ENCODE results near the gene ADAD2. TPM values are rescaled to one million over a fixed set of nuclear protein-coding genes. Genes with fewer than 3 reads are reported as not detected.

ADAD2 gene
- total and polyA plus RNA-seq, 2 of the 4 experiments (the other 2 are of a cell fraction) = not detected

DNA sequence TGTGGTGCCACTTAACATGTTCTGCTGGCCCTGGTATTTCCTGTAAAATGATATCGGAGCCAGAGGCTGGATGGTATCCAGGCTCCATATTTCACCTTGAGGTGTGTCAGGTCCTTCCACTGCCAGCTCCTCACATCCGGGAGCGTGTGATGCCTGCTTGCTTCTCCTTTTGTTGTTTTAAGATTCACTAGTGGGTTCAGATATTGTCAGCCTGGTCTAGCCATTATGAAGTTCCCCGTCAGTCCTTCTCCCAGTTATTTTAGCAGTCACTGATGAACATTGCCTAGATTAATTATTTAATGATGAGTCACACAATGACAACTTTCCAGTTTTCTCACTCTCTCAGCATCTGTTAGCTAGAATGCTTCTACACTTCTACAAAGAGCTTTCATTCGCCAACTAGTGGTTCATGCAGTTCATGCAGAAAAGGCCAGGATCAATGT, 34.6 kb upstream of the ADAD2 start:
- in situ Hi-C loops (cut with MboI; ENCODE audit: low sequenced_read_pairs) = no loop called here
- H3K4me1 ChIP-seq (ENCODE audit: control insufficient read depth, insufficient read depth, low read length) = no peaks in the 10 kb centered on the region

More for the DNA sequence above, 34.6 kb upstream of the ADAD2 start:
- Histone ChIP-seq H3K79me1 (ENCODE audit: low read depth in 1 of 2, low read length in 2 of 2) (no peaks in the 10 kb centered on the region), H2BK120ac (ENCODE audit: low read depth, low read length) (no peak overlapping the region), H3K4me3 (ENCODE audit: insufficient read depth, low read depth, low read length) (no peak overlapping the region), H3K56ac (ENCODE audit: extremely low read depth, insufficient read depth, low read length) (no peak overlapping the region), H3K14ac (replicated peaks; ENCODE audit: low read depth, low read length) (no peak overlapping the region), H2AK9ac (replicated peaks; ENCODE audit: low read depth, low read length, poor library complexity) (no peak overlapping the region), H3K27me3 (ENCODE audit: control insufficient read depth, insufficient read depth, low read length) (peaks cover 31% of the 10 kb centered on the region), H3K27ac (ENCODE audit: insufficient read depth, low read length) (no peak overlapping the region), H3K4ac (ENCODE audit: low read depth, low read length) (no peak overlapping the region), H4K91ac (ENCODE audit: insufficient read depth, low read depth, low read length) (no peak overlapping the region), H3K36me3 (ENCODE audit: control insufficient read depth, insufficient read depth, low read length) (no peaks in the 10 kb centered on the region), H2BK5ac (ENCODE audit: low read depth, low read length, poor library complexity, severe bottlenecking) (no peak overlapping the region), H2BK20ac (ENCODE audit: low read depth, low read length) (no peak overlapping the region), H2AK5ac (ENCODE audit: low read depth, low read length) (no peak overlapping the region), H3K4me2 (ENCODE audit: low read depth, low read length) (no peak overlapping the region), H3K18ac (ENCODE audit: low read depth, low read length) (no peak overlapping the region), H4K8ac (ENCODE audit: low read depth in 2 of 2, low read length in 2 of 2) (no peak overlapping the region), H4K5ac (ENCODE audit: low read depth, low read length) (no peak overlapping the region), H4K20me1 (ENCODE audit: insufficient read depth, low read length) (no peaks in the 10 kb centered on the region), H3K9me1 (ENCODE audit: insufficient read depth, low read length) (no peaks in the 10 kb centered on the region), H2BK15ac (ENCODE audit: low read depth, low read length) (no peak overlapping the region), H2AFZ (replicated peaks; ENCODE audit: low read length, poor library complexity) (no peak overlapping the region), H3K9ac (ENCODE audit: low read depth, low read length) (no peak overlapping the region), H3K23ac (ENCODE audit: low read depth, low read length) (no peak overlapping the region), H3K9me3 (ENCODE audit: control insufficient read depth, insufficient read depth, low read length) (peaks cover 2% of the 10 kb centered on the region; the same call in 1 of the 2 replicates)
- ATAC-seq (ENCODE audit: low read depth) (peak; percentile 29; the same call in 1 of the 2 replicates), DNase-seq (no peak)
- ChIA-PET POLR2A (ENCODE audit: unreplicated experiment) (no interaction called here), CTCF (interaction anchor here (0.7 to 1.0 kb wide), 2 partner anchors 13 to 14 kb away, joined by 3 to 4 read pairs; no protein-coding TSS in a partner anchor)
- intact Hi-C loops (cut with micrococcal nuclease) (no loop called here), dilution Hi-C loops (cut with HindIII; ENCODE audit: low sequenced_read_pairs, unreplicated experiment) (no loop called here)
- TF ChIP-seq, protein P1, sequence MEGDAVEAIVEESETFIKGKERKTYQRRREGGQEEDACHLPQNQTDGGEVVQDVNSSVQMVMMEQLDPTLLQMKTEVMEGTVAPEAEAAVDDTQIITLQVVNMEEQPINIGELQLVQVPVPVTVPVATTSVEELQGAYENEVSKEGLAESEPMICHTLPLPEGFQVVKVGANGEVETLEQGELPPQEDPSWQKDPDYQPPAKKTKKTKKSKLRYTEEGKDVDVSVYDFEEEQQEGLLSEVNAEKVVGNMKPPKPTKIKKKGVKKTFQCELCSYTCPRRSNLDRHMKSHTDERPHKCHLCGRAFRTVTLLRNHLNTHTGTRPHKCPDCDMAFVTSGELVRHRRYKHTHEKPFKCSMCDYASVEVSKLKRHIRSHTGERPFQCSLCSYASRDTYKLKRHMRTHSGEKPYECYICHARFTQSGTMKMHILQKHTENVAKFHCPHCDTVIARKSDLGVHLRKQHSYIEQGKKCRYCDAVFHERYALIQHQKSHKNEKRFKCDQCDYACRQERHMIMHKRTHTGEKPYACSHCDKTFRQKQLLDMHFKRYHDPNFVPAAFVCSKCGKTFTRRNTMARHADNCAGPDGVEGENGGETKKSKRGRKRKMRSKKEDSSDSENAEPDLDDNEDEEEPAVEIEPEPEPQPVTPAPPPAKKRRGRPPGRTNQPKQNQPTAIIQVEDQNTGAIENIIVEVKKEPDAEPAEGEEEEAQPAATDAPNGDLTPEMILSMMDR (conservative IDR thresholded peaks at IDR 0.05; ENCODE audit: low read depth, low read length) = 0 out of 2 replicates have a peak, but pooled peaks have one; percentile 14
- TF ChIP-seq, protein P2, sequence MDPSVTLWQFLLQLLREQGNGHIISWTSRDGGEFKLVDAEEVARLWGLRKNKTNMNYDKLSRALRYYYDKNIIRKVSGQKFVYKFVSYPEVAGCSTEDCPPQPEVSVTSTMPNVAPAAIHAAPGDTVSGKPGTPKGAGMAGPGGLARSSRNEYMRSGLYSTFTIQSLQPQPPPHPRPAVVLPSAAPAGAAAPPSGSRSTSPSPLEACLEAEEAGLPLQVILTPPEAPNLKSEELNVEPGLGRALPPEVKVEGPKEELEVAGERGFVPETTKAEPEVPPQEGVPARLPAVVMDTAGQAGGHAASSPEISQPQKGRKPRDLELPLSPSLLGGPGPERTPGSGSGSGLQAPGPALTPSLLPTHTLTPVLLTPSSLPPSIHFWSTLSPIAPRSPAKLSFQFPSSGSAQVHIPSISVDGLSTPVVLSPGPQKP (IDR thresholded peaks at IDR 0.05; ENCODE audit: borderline replicate concordance, low read depth, low read length) = no peak
- TF ChIP-seq CEBPB (IDR thresholded peaks at IDR 0.05; ENCODE audit: low read depth, low read length) (no peak), BHLHE40 (IDR thresholded peaks at IDR 0.05; ENCODE audit: low read depth, low read length) (no peak), FOS (IDR thresholded peaks at IDR 0.05; ENCODE audit: low read depth, low read length) (0 out of 2 replicates have a peak, but pooled peaks have one; percentile 15), MAZ (IDR thresholded peaks at IDR 0.05; ENCODE audit: borderline replicate concordance, low read depth, low read length) (no peak)
- no TSS peak for BruUV-seq (replicated peaks)
- WGBS, 2 experiments (ENCODE audit: extremely low coverage in 2 of 2, insufficient read length in 1 of 2) = 80% methylated on average over 1 of the region's 5 CpGs; no CpG with 5 or more reads in 1 of the 2 experiments

Measured in IMR-90 (cell line).